GM12892 (cell line): ENCODE results near the gene SLC5A5.

ENCODE experiments used
- DNase-seq: peaks from one replicate; pipeline ENCODE4 v3.0.0; 2011; ENCODE audit not compliant: insufficient read length
- FAIRE-seq: peaks from 2 replicates; lab custom pipeline; 2011; peaks lifted over from hg19 to GRCh38; lab: Jason Lieb, UNC
- POLR2A ChIP-seq: IDR thresholded peaks from 2 replicates; pipeline ENCODE4 v1.6.1; 2011; ENCODE audit warnings: low read depth, low read length, control low read depth
- POLR2AphosphoS5 ChIP-seq: IDR thresholded peaks from 2 replicates; pipeline ENCODE4 v1.6.1; 2011; ENCODE audit warnings: low read depth, low read length, control low read depth
- TAF1 ChIP-seq: IDR thresholded peaks from 2 replicates; pipeline ENCODE4 v1.6.1; 2011; ENCODE audit warnings: low read depth, mild to moderate bottlenecking, control low read depth, low read length, borderline replicate concordance

SLC5A5 gene

GRCh38 chr19:17942582-17943273 is 71.0 kb downstream of the SLC5A5 start:
- no peak for DNase-seq
- no peak for FAIRE-seq
- TF ChIP-seq POLR2A (no peak), POLR2AphosphoS5 (no peak), TAF1 (no peak)

GRCh38 chr19:17943274-17944221 is 71.8 kb downstream of the SLC5A5 start:
- no peak for TF ChIP-seq POLR2A
- TF ChIP-seq TAF1, result no peak
- no peak for TF ChIP-seq POLR2AphosphoS5

GRCh38 chr19:17944301-17944700 is 72.6 kb downstream of the SLC5A5 start:
- DNase-seq (no peak), FAIRE-seq (no peak)
- no peak for TF ChIP-seq POLR2AphosphoS5
- TF ChIP-seq TAF1, result no peak
- no peak for TF ChIP-seq POLR2A

More at GRCh38 chr19:17943274-17944221, 71.8 kb downstream of the SLC5A5 start:
- DNase-seq, result no peak
- FAIRE-seq, result no peak
